Neural crest cell (in vitro differentiated cells): ENCODE data around the gene DNAJB13. TPM values are rescaled to one million over a fixed set of nuclear protein-coding genes. Genes with fewer than 3 reads are reported as not detected.

Experiments
- DNase-seq: peaks from one replicate; pipeline ENCODE4 v3.0.0; 2021; ENCODE audit warnings: low read depth, mixed read lengths, low spot score
- H3K27ac Mint-ChIP-seq: one replicate; pipeline ENCODE4 v1.8.0; 2021; ENCODE audit warnings: mild to moderate bottlenecking, mixed read lengths; ENCODE audit not compliant: unreplicated experiment
- H3K27me3 Mint-ChIP-seq: 2 replicates; pipeline ENCODE4 v1.8.0; 2021; ENCODE audit warnings: low read depth, mild to moderate bottlenecking, mixed read lengths
- H3K36me3 Mint-ChIP-seq: 2 replicates; pipeline ENCODE4 v1.8.0; 2021; ENCODE audit warnings: low read depth, mild to moderate bottlenecking, mixed read lengths
- H3K4me1 Mint-ChIP-seq: 2 replicates; pipeline ENCODE4 v1.8.0; 2021; ENCODE audit warnings: mixed read lengths
- H3K4me3 Mint-ChIP-seq: one replicate; pipeline ENCODE4 v1.8.0; 2021; ENCODE audit warnings: mild to moderate bottlenecking, mixed read lengths
- H3K9me3 Mint-ChIP-seq: 2 replicates; pipeline ENCODE4 v1.8.0; 2021; ENCODE audit warnings: mixed read lengths
- CTCF ChIP-seq: fragments of 200-600 bp; sonication (generic); conservative IDR thresholded peaks from 2 replicates; pipeline ENCODE4 v1.5.0; 2021; ENCODE audit warnings: antibody characterized with exemption, mild to moderate bottlenecking
- total RNA-seq: library from RNA; stranded (reverse); gene quantifications from 2 replicates; pipeline ENCODE4 v1.2.1, GENCODE V29; 2021

Gene DNAJB13
- total RNA-seq, 1 donor from 2014 or later, result 0.35 TPM

- H3K4me3 Mint-ChIP-seq, result no peak overlapping the region
Measured at GRCh38 chr11:73949246-73949645, 1.6 kb upstream of the DNAJB13 start.

DNA sequence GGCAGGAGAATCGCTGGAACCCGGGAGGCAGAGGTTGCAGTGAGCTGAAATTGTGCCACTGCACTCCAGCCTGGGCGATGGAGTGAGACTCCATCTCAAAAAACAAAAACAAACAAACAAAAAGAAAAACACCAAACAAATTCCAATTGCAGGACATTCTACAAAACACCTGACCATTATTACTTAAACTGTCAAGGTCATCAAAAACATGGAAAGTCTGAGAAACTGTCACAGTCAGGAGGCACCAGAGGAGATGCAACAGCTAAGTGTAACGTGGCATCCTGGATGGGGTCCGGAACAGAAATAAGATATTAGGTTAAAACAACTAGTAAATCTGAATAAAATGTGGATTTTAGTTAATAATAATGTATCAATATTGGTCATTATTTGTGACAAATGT, 914 bp upstream of the DNAJB13 start:
- H3K27me3 Mint-ChIP-seq, result no peaks in the 10 kb centered on the region
- H3K27ac Mint-ChIP-seq, result no peak overlapping the region
- no peaks in the 10 kb centered on the region for H3K9me3 Mint-ChIP-seq
- H3K4me1 Mint-ChIP-seq, result peaks cover 11% of the 10 kb centered on the region
- TF ChIP-seq CTCF, result no peak
- DNase-seq, result no peak
- H3K36me3 Mint-ChIP-seq, result peaks cover 3% of the 10 kb centered on the region
- H3K4me3 Mint-ChIP-seq, result no peak overlapping the region

More at GRCh38 chr11:73949246-73949645, 1.6 kb upstream of the DNAJB13 start:
- no peak for DNase-seq
- peaks cover 13% of the 10 kb centered on the region for H3K4me1 Mint-ChIP-seq
- H3K9me3 Mint-ChIP-seq, result peaks cover 2% of the 10 kb centered on the region
- no peak overlapping the region for H3K27ac Mint-ChIP-seq
- TF ChIP-seq CTCF, result no peak
- peaks cover 5% of the 10 kb centered on the region for H3K36me3 Mint-ChIP-seq
- H3K27me3 Mint-ChIP-seq, result no peaks in the 10 kb centered on the region

GRCh38 chr11:73951797-73952196, 971 bp downstream of the DNAJB13 start:
- Mint-ChIP-seq H3K4me1 (peaks cover 15% of the 10 kb centered on the region), H3K9me3 (no peaks in the 10 kb centered on the region), H3K27me3 (no peaks in the 10 kb centered on the region), H3K4me3 (no peak overlapping the region), H3K36me3 (peaks cover under 1% of the 10 kb centered on the region), H3K27ac (no peak overlapping the region)
- no peak for DNase-seq
- TF ChIP-seq CTCF, result no peak

DNA sequence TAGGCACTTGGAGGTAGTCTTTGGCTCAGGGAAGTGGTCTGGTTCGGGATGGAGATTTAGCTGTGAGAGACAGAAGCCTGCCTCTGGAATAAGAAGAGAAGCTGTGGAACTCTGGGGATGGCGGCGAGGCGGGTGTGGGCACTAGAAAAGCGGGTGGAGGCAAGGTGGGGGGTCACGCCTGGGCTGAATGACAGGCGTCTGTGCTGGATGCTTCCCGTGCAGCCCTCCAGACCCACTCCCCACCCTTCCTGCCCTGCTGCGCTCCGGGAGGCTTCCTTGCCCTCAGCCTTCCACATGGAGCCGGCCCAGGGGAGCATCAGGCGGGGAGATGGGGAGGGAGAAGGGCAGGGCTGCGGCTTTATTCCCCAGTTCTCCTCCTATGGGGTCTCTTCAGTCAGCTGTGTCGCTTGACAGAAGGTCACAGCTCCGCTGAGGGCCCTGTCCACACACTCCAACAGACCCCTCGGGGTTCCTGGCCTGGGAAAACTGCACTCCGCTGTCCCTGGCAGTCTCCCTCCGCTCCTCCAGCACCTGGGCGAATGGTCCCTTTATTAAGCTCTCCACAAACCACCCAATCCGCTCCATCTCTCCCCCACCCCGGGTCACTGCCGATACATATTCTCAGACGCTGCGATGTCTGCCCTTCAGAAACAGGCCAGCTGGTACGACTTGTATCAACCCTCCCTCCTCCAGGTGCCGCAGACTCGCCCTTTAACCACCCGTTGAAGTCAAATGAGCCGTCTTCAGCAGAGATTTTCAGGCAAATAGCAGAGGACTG, 6.2 kb downstream of the DNAJB13 start:
- DNase-seq, result no peak
- peak overlapping the region; percentile 81 for H3K27ac Mint-ChIP-seq
- H3K4me1 Mint-ChIP-seq, result peaks cover 12% of the 10 kb centered on the region
- no peaks in the 10 kb centered on the region for H3K27me3 Mint-ChIP-seq
- H3K36me3 Mint-ChIP-seq, result no peaks in the 10 kb centered on the region
- no peak for TF ChIP-seq CTCF
- H3K4me3 Mint-ChIP-seq, result no peak overlapping the region
- no peaks in the 10 kb centered on the region for H3K9me3 Mint-ChIP-seq

GRCh38 chr11:73957654-73958361, 7.0 kb downstream of the DNAJB13 start:
- Mint-ChIP-seq H3K4me3 (no peak overlapping the region), H3K9me3 (no peaks in the 10 kb centered on the region)

More at GRCh38 chr11:73957654-73958361, 7.0 kb downstream of the DNAJB13 start:
- Mint-ChIP-seq H3K27me3 (no peaks in the 10 kb centered on the region), H3K27ac (no peak overlapping the region), H3K36me3 (no peaks in the 10 kb centered on the region), H3K4me1 (peaks cover 12% of the 10 kb centered on the region)
- no peak for DNase-seq
- TF ChIP-seq CTCF, result no peak
